Activated CD4-positive, alpha-beta T cell treated with anti-CD3 and anti-CD28 coated beads, Interleukin-2, amount 50 U/mL, for 1 hour (primary cell): ENCODE measurements around the gene SLC38A8.

ENCODE experiments used
- DNase-seq: peaks from one replicate; pipeline ENCODE4 v3.0.0-alpha.2; 2020

The SLC38A8 gene

DNA sequence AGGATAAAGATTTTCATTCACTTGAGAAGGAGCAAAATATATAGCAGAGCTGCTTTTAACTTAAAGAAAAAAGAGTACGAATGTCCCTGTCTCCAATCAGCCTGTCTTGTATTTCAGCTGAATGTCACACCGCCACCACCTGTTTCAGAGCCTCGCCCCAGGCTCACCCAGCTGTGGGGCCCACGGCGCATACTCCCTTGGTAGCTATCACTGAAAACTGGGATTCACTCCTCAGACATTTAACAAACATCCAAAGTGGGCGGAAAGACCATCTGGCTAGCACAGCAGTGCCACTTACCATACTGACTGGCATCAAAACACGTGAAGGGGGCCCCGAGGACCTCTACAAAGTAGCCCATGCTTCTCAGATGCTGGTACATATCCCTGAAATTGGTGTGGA lies 25.4 kb upstream of the SLC38A8 start:
- no peak for DNase-seq

- no peak for DNase-seq
Measured at GRCh38 chr16:84067640-84068039, 25.0 kb upstream of the SLC38A8 start.

- DNase-seq: no peak
Measured at GRCh38 chr16:84065536-84066132, 23.0 kb upstream of the SLC38A8 start.

- DNase-seq: no peak
Measured at GRCh38 chr16:84063980-84064379, 21.4 kb upstream of the SLC38A8 start.

- DNase-seq: peak; percentile 65
Measured at GRCh38 chr16:84062734-84063640, 20.4 kb upstream of the SLC38A8 start.

GRCh38 chr16:84061236-84061819 lies 18.7 kb upstream of the SLC38A8 start:
- DNase-seq: no peak

- DNase-seq: no peak
Measured at GRCh38 chr16:84059946-84060901, 17.6 kb upstream of the SLC38A8 start.

DNA sequence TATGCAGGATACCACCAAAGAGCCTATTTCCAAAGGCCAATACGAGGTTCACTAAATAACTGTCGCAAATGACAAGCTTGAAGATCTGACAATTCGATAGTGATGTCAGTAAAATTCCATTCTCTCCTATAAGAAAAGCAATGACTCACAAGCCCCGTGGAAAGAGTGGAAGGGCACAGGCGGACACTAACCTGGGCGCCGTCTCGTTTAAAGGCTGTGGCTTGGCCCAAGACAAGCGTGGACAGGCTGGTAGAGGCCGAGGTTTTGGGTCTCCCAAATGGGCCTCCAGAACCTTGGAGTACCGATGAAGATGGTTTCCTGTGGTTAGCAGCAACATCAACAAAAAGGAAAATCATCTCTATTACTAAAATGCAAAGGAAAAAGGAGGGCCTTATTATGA lies 16.5 kb upstream of the SLC38A8 start:
- no peak for DNase-seq

- no peak for DNase-seq
Measured at GRCh38 chr16:84058664-84059063, 16.1 kb upstream of the SLC38A8 start.

DNA sequence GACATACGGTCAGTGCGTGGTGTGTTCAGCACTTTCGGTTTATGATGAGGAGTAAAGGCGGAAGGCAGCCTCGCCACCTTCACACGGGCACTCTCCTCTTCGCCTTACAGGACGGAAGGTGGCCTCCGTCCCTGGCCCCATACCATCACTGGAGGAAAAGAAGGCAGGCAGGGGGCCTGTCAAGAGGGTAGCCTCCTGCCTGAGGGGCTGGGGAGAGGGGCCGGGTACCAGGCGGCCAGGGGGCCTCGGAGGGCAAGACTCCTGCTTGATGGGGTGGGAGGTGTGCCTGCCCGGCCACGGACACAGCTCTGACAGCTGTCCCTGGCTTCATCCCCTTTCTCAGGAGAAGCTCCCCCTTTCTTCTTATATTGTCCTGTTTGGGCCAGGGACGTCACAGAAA lies 15.6 kb upstream of the SLC38A8 start:
- no peak for DNase-seq

DNA sequence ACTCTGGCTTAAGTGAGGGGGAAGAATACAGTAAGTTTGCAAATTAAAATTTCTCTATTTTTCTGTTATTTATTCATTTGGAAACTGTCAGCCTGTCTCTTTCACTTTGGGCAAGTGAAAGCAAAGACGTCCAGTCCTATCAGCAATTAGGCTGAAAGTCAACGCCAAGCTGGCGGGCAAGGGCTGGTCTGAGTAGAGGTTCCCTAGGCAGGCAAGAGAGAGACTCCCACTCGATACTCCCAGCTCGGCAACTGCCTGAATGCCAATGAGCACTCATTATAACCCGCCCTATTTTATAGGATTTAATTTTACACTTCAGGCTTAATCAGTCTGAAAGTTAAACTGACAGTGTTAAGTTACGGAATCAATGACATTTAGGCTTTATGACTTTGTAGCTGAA lies 14.3 kb upstream of the SLC38A8 start:
- DNase-seq: no peak

DNA sequence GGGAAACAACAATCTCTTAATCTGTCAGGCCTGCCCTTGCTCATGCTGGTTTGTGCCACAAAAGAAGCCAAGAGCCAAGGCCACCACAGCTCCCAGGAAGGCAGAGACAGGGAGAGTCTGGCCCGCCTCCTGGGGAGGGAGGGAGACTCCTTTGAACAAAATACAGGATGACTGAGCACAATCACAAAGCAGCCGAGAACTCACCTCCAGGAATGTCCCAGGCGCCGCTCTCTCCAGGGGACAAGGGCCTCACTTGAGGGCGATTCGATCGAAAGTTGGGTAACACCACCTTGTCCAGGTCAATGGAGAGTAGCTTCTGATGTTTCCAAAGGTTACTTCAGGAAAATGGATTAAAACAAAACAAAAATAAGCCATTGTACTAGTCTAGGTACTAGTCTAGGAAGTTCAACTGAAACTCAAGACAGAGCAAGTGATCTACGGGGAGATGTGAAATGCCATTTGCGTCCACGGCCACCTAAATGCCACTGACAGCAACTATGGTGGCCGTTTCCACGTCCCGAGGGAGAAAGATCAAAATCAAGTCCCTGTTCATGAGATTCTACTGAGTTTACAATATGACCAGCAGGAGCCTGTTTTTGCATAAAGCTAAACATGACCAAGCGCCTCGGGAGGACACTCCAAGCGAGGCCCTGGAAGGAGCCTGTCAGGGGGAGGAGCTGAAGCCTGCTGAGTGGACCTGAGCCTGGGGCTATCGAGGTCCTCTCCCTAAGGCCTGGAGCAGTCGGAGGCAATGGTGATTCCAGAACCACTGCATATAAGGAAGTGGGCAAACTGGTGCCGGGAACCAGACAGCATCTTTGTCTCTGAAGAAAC lies 13.4 kb upstream of the SLC38A8 start:
- DNase-seq: no peak

GRCh38 chr16:84055366-84055765 lies 12.8 kb upstream of the SLC38A8 start:
- no peak for DNase-seq

DNA sequence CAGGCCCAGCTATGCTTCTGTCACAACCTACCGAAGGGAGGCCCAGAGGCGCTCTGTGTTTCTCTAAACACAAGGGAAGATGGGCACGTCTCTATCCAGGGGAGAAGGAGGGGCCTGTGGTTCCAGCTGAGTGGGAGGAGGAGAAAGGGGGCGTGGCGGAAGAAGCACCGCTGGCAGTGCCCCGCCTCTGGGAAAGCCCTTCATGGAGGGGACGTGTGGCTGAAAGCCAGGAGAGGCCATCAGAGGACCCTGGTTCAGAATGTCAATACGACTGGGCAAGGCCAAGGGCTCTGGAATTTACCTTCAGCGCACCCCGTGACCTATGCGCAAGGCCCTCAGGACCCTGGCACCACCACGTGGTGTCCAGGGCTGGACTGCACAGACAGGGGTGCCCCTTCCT lies 12.3 kb upstream of the SLC38A8 start:
- no peak for DNase-seq

DNA sequence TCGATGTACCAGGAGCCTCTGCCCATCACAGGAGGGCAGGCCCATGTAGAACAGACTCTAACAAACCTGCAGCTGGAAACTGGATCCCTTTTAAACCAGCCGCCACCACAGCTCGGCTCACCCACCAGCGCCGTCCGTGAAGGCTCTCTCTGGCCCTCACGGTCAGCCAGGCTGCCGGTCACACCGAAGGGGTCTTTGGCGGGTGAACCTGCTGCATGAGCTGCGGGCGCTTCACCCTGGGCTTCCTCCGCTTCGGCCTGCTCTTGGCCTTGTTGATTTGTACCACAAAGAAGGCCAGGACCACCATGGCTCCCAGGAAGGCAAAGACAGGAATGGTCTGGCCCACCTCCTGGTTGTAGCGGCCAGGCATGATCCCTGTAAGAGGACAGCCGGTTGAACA lies 11.7 kb upstream of the SLC38A8 start:
- no peak for DNase-seq

GRCh38 chr16:84053237-84053636 lies 10.6 kb upstream of the SLC38A8 start:
- no peak for DNase-seq

GRCh38 chr16:84052071-84052622 lies 9.6 kb upstream of the SLC38A8 start:
- no peak for DNase-seq

- no peak for DNase-seq
Measured at GRCh38 chr16:84050316-84050715, 7.7 kb upstream of the SLC38A8 start.

DNA sequence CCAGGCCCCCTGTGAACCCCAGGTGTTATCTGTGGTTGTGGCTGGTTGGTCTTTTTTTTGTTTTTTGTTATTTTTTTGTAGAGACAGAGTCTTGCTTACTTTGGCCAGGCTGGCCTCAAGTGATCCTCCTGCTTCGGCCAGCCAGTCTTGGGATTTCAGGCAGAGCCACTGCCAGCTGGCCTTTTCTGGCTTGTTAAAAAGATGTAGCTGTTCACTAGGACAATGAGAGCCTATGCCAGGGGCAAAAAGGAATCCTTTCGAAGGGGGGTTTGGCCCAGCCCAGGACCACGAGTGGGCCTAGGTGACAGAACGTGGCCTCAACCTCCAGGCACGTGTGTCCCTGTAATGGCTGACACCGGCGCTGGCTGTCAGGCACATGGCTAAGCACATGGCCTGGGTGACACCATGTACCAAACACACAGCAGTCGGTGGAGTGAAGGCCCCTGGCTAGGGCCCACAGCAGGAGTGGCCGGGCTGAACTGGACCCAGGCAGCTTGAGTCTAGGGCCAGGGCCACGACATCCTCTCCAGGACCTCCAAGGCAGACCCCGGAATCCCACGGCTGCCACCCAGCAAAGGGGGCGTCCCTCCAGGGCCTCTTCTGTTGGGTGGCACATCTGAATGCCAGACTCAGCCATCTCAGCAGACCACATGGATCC lies 6.9 kb upstream of the SLC38A8 start:
- no peak for DNase-seq

- DNase-seq: no peak
Measured at GRCh38 chr16:84048871-84049270, 6.3 kb upstream of the SLC38A8 start.

- DNase-seq: no peak
Measured at GRCh38 chr16:84048270-84048669, 5.7 kb upstream of the SLC38A8 start.
